ENCODE results near the gene SERTAD1. TPM values are rescaled to one million over a fixed set of nuclear protein-coding genes. Genes with fewer than 3 reads are reported as not detected.

SERTAD1 gene
- total RNA-seq, 1 donor from 2014 or later = 14.2 TPM

DNA sequence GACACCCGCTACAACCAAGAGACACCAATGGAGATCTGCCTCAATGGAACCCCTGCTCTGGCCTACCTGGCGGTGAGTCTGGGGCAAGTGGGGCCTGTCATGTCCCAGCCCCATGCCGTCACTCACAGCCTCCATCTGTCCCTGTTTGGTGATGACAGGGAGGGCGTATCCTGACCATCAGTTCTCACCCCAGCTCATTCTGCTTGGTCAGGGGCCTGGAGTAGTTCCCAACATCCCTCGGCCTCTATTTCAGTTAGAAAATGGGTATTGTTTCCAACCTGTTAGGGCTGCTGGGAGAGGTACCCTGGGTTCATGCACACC, 54.0 kb downstream of the SERTAD1 start:
- Histone ChIP-seq H3K27me3 (no peaks in the 10 kb centered on the region), H3K4me3 (no peak overlapping the region), H3K27ac (no peak overlapping the region), H3K36me3 (peaks cover 0 to 72% of the 10 kb centered on the region in 2 donors), H3K9me3 (no peaks in the 10 kb centered on the region), H3K4me1 (peaks cover under 1% of the 10 kb centered on the region)
- intact Hi-C loops (cut with DNase I) = no loop called here
- TF ChIP-seq, protein P1, sequence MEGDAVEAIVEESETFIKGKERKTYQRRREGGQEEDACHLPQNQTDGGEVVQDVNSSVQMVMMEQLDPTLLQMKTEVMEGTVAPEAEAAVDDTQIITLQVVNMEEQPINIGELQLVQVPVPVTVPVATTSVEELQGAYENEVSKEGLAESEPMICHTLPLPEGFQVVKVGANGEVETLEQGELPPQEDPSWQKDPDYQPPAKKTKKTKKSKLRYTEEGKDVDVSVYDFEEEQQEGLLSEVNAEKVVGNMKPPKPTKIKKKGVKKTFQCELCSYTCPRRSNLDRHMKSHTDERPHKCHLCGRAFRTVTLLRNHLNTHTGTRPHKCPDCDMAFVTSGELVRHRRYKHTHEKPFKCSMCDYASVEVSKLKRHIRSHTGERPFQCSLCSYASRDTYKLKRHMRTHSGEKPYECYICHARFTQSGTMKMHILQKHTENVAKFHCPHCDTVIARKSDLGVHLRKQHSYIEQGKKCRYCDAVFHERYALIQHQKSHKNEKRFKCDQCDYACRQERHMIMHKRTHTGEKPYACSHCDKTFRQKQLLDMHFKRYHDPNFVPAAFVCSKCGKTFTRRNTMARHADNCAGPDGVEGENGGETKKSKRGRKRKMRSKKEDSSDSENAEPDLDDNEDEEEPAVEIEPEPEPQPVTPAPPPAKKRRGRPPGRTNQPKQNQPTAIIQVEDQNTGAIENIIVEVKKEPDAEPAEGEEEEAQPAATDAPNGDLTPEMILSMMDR (IDR thresholded peaks at IDR 0.05) = no peak
- TF ChIP-seq POLR2A (IDR thresholded peaks at IDR 0.05) = no peak
- TF ChIP-seq POLR2AphosphoS5 (IDR thresholded peaks at IDR 0.05; ENCODE audit: insufficient read depth in 1 of 2, low read depth in 1 of 2) = no peak
- DNase-seq (ENCODE audit: extremely low spot score in 2 of 2) = no peak

Small RNA genes lying within 50 kb of the gene (small RNA-seq; reads per million reads assigned to genes)
- gene RF00017 = not detected

Other genes with a start within 250 kb of the SERTAD1 start
- 10.6 TPM for gene MAP3K10, start 234.6 kb downstream of the SERTAD1 start, total RNA-seq
- gene TTC9B, start 207.6 kb downstream of the SERTAD1 start, total RNA-seq = not detected
- not detected for gene CCNP, start 199.3 kb downstream of the SERTAD1 start, total RNA-seq
- 105 TPM for gene AKT2, start 140.6 kb downstream of the SERTAD1 start, total RNA-seq
- 17.4 TPM for gene C19orf47, start 77.6 kb downstream of the SERTAD1 start, total RNA-seq
- 177 TPM for gene PLD3, start 77.3 kb downstream of the SERTAD1 start, total RNA-seq
- 0.74 TPM for gene HIPK4, start 35.8 kb downstream of the SERTAD1 start, total RNA-seq
- 3.2 TPM for gene PRX, start 12.6 kb downstream of the SERTAD1 start, total RNA-seq
- gene SERTAD3, start 18.3 kb upstream of the SERTAD1 start, total RNA-seq = 42.0 TPM
- gene BLVRB, start 39.8 kb upstream of the SERTAD1 start, total RNA-seq = 357 TPM
- 1.7 TPM for gene SPTBN4, start 41.0 kb upstream of the SERTAD1 start, total RNA-seq
- gene SHKBP1, start 150.9 kb upstream of the SERTAD1 start, total RNA-seq = 51.6 TPM
- 983 TPM for gene LTBP4, start 175.4 kb upstream of the SERTAD1 start, total RNA-seq

Data from vagina (tissue), 2 donors.